ES-I3 (cell line): Measurements from ENCODE around the gene CNKSR3.

Source experiments
- H3K36me3 ChIP-seq: 2 replicates; pipeline ENCODE4 v1.6.1; 2013; ENCODE audit warnings: mild to moderate bottlenecking, low read length, control low read depth, moderate library complexity; ENCODE audit not compliant: insufficient read depth
- H3K4me1 ChIP-seq: 2 replicates; pipeline ENCODE4 v1.6.1; 2013; ENCODE audit warnings: mild to moderate bottlenecking, control low read depth, low read length; ENCODE audit not compliant: insufficient read depth
- H3K9ac ChIP-seq: 2 replicates; pipeline ENCODE4 v1.6.1; 2013; ENCODE audit warnings: low read depth, mild to moderate bottlenecking, low read length, moderate library complexity
- H3K9me3 ChIP-seq: 2 replicates; pipeline ENCODE4 v1.6.1; 2013; ENCODE audit warnings: mild to moderate bottlenecking, low read length, moderate library complexity; ENCODE audit not compliant: control insufficient read depth, insufficient read depth

Gene CNKSR3

GRCh38 chr6:154453329-154453728 is 57.2 kb downstream of the CNKSR3 start:
- Histone ChIP-seq H3K36me3 (no peaks in the 10 kb centered on the region), H3K9ac (no peak overlapping the region), H3K9me3 (no peaks in the 10 kb centered on the region), H3K4me1 (peaks cover 16% of the 10 kb centered on the region; the same call in 1 of the 2 replicates)

- Histone ChIP-seq H3K4me1 (no peaks in the 10 kb centered on the region), H3K9me3 (no peaks in the 10 kb centered on the region), H3K9ac (no peak overlapping the region), H3K36me3 (no peaks in the 10 kb centered on the region)
Measured at GRCh38 chr6:154450498-154450897, 60.0 kb downstream of the CNKSR3 start.

DNA sequence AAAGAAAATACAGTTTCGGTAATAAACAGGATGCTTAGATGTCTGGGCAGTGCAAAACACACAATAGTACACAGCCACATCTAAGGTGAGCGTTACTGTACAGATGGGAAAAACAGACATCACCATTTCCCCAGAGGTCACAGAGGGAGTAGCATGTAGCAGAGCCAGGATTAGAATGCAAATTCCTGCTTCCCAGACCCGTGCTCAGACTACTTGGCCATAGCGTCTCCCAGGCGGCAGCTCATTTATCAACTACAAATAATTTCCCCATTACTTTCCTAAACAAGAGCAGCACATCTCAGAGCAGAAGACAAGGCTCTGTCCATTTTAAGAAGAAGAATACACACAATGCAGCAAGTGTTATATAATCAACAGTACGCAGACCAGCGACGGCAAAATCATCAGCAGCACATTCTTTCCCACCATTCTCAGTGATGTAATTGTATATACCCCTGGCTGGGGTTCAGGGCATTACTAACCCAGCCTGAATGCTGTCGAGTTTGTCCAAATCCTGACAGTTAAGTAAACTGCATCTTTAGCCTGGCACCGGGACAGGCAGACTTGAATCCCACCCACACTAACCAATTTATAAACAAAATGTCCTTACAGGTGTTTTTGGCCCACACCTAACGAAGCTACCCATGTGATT is 61.9 kb downstream of the CNKSR3 start:
- Histone ChIP-seq H3K4me1 (no peaks in the 10 kb centered on the region), H3K9ac (no peak overlapping the region), H3K36me3 (no peaks in the 10 kb centered on the region), H3K9me3 (no peaks in the 10 kb centered on the region)

GRCh38 chr6:154447954-154448353 is 62.5 kb downstream of the CNKSR3 start:
- no peaks in the 10 kb centered on the region for H3K9me3 ChIP-seq
- H3K36me3 ChIP-seq = no peaks in the 10 kb centered on the region
- H3K9ac ChIP-seq = no peak overlapping the region
- H3K4me1 ChIP-seq = no peaks in the 10 kb centered on the region

GRCh38 chr6:154446984-154447383 is 63.5 kb downstream of the CNKSR3 start:
- Histone ChIP-seq H3K9me3 (no peaks in the 10 kb centered on the region), H3K9ac (no peak overlapping the region), H3K4me1 (no peaks in the 10 kb centered on the region), H3K36me3 (no peaks in the 10 kb centered on the region)

GRCh38 chr6:154445417-154445816 is 65.1 kb downstream of the CNKSR3 start:
- H3K4me1 ChIP-seq = no peaks in the 10 kb centered on the region
- no peaks in the 10 kb centered on the region for H3K36me3 ChIP-seq
- H3K9me3 ChIP-seq = no peaks in the 10 kb centered on the region
- no peak overlapping the region for H3K9ac ChIP-seq

- Histone ChIP-seq H3K9me3 (no peaks in the 10 kb centered on the region), H3K4me1 (no peaks in the 10 kb centered on the region), H3K9ac (no peak overlapping the region), H3K36me3 (no peaks in the 10 kb centered on the region)
Measured at GRCh38 chr6:154441995-154442310, 68.5 kb downstream of the CNKSR3 start.

DNA sequence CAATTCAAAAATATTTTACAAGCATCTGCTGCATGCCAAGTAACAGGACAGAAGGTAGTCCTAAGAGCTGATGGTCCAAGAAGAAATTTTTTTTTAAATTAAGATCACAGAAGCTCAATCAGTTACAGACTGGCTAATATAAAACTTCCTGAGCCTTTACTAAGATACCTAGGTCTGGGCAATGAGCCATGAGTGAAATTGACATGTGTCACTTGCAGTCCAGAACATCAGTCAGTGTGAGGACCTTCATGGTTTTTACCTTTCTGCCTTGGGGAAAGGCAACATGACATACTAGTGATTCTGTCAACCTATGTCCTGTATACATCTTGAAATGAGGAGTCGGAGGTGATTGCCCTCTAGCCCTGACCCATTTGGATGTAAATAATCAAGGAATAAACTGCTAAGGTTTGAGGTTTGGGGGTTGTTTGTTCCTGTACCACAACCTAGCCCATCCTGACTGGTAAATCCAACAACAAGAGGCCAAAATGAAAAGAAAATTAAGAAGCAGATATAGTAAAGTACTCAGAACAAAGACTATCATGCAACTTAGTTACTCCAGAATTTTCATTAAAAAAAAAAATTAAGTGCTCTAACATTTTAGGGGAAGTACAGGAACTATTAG is 70.0 kb downstream of the CNKSR3 start:
- Histone ChIP-seq H3K9ac (no peak overlapping the region), H3K9me3 (no peaks in the 10 kb centered on the region), H3K36me3 (no peaks in the 10 kb centered on the region), H3K4me1 (no peaks in the 10 kb centered on the region)

- no peaks in the 10 kb centered on the region for H3K36me3 ChIP-seq
- no peaks in the 10 kb centered on the region for H3K9me3 ChIP-seq
- H3K4me1 ChIP-seq = no peaks in the 10 kb centered on the region
- H3K9ac ChIP-seq = no peak overlapping the region
Measured at GRCh38 chr6:154440022-154440421, 70.5 kb downstream of the CNKSR3 start.

DNA sequence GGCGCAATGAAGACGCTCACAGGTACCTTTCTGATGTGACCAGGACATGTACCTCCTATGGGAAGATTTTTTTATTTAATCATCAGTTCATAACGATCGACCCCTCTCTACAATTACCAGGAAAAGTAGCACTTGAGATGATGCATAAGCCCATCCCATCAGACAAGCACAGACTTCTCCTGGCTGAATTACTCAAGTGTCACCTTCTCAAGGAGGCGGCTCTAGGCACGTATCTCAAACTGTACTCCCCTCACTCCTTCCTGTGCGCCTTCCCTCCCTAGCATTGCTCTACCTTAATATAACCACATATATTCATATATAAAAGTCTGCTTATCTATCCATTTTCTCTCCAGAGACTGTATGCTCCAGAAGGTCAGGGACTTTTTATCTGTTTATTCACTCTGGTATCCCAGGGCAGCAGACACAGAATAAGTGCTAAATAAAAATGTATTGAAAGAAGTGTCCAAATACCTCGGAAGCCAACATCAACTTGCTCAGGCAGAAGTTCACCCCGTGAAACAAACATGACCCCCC is 71.5 kb downstream of the CNKSR3 start:
- Histone ChIP-seq H3K4me1 (peaks cover 2% of the 10 kb centered on the region; the same call in 1 of the 2 replicates), H3K36me3 (no peaks in the 10 kb centered on the region), H3K9ac (no peak overlapping the region), H3K9me3 (no peaks in the 10 kb centered on the region)

DNA sequence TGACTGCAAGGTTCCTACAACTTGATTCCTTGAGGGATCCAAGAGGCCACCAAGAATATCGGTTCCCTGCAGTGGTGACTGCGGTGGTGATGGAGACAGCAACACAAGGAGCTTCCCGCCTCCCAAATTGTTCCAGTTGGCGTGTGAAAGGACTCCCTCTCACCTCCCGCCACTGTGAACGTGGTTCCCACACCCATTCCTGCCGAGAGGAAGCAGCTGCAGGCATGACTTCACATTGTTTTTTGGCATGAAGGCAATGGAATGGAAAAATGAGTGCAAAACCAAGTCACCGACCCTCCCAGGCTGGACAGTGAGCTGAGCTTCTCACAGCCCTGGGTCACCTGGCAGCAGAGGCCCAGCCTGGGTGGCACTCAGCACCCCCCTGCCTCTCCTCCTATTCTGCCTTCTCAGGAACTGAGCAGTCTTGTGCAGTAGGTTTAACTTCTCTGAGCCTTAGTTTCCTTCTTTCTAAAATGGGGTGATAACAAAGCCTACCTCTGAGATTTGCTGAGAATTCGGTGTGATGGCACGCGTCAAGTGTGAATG is 75.0 kb downstream of the CNKSR3 start:
- no peaks in the 10 kb centered on the region for H3K36me3 ChIP-seq
- no peaks in the 10 kb centered on the region; the same call in 1 of the 2 replicates for H3K9me3 ChIP-seq
- peaks cover 15% of the 10 kb centered on the region for H3K4me1 ChIP-seq
- no peak overlapping the region for H3K9ac ChIP-seq

- peaks cover 15% of the 10 kb centered on the region for H3K4me1 ChIP-seq
- no peaks in the 10 kb centered on the region for H3K36me3 ChIP-seq
Measured at GRCh38 chr6:154434662-154435061, 75.8 kb downstream of the CNKSR3 start.

GRCh38 chr6:154433477-154434241 is 76.8 kb downstream of the CNKSR3 start:
- no peaks in the 10 kb centered on the region for H3K36me3 ChIP-seq
- H3K4me1 ChIP-seq = peaks cover 15% of the 10 kb centered on the region
- H3K9ac ChIP-seq = no peak overlapping the region
- H3K9me3 ChIP-seq = no peaks in the 10 kb centered on the region; the same call in 1 of the 2 replicates

More at GRCh38 chr6:154434662-154435061, 75.8 kb downstream of the CNKSR3 start:
- Histone ChIP-seq H3K9me3 (no peaks in the 10 kb centered on the region; the same call in 1 of the 2 replicates), H3K9ac (no peak overlapping the region)
